IPS-NIHi11 (cell line): ENCODE measurements around the gene BAIAP2L1.
A peak's percentile ranks its signal among the peaks of the same experiment; 100 is the strongest.
"Not testable (repeated sequence)": the region's sequence is repeated elsewhere in the genome, so short reads cannot be mapped to it uniquely, and the experiment has no call there.

Source experiments
- DNase-seq: peaks from one replicate; pipeline ENCODE4 v3.0.0; 2012; ENCODE audit warnings: mixed read lengths, low spot score

BAIAP2L1 gene

GRCh38 chr7:98399462-98399861 is 1.4 kb downstream of the BAIAP2L1 start:
- DNase-seq: no peak

DNA sequence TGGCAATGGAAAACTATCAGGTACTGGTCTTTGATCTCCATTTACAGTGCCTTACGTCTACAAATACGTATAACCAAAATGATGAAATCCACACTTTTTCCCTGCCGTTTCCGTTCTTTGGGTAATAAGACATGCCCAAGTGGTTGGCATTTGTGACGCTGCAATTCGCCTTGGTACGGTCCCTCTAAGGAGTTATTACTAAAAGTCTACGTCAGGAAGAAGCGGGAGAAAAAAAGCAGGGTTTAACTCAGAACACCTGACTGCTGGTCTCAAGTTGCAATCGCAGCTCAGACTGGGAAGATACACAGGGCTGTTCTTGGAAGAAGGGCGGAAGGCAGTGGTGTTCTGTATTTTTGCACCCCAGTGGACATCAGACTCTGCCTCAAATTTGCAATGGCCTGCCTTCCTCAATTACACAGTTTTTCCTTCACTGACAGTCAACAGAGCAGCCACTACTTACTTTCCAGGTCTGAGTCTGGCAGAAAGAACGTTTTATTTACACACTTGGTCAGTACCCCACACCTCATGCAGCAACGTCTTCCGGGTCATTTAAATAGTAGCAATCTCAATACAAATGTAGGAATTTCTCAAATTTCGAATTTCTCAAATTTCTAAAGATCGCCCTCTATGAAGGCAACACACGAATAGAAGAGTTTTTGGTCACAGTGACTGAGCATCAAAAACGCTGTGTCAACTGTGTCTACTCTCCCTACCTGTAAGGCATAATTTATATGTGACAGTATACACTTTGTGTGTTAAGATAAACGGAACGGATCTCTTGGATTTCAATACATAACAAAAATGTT is 2.1 kb downstream of the BAIAP2L1 start:
- no peak for DNase-seq

DNA sequence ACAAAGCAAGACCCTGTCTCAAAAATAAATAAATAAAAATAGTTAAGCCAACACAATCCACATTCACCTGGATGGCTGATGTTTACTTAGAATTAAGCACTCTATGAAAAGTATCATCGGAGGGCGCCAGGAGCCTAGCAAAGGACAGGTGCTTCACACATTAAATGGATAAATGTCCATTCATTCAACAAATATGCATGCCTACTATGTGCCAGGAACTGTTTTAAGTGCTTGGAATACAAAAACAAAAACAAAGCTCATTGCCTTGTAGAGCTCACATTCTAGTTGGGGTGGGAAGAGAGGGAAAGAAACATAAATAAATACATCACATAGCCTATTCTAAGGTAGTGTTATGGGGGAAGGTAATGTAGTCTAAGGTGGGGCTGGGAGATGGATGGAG is 4.1 kb downstream of the BAIAP2L1 start:
- DNase-seq: no peak

DNA sequence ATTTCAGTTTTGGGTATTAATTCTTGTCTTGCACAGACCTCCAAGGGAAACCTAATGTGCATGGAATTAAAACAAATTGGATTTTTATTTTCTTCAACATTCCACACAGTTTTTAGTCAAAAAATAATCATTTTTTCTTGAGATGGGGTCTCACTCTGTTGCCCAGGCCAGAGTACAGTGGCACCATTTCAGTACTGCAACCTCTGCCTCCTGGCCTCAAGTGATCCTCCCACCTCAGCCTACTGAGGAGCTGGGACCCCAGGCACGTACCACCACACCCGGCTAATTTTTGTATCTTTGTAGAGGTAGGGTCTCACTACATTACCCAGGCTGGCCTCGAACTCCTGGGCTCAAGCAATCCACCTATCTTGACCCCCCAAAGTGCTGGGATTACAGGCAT is 4.9 kb downstream of the BAIAP2L1 start:
- no peak for DNase-seq

- no peak for DNase-seq
These were observed 5.4 kb downstream of the BAIAP2L1 start for GRCh38 chr7:98395481-98395880.

DNA sequence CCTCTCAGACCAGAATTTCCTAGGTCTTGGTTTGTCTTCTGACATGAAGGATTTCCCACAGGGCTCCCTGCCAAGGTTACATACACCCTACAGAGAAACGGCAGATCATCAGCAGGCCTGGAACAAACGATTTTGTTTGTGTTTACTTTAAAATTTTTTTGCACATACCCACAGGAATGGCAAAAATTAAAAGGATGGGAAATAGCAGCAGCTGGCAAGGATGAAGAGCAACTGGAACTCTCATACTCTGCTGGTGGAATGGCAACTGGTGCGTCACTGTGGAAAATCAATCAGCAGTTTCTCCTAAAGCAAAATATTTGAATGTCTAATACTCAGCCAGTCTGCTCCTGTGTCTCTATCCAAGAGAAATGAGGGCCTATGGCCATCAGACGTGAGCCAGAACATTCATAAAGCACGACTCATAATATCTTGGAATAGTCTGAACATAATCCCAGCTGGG is 6.5 kb downstream of the BAIAP2L1 start:
- DNase-seq: no peak

DNA sequence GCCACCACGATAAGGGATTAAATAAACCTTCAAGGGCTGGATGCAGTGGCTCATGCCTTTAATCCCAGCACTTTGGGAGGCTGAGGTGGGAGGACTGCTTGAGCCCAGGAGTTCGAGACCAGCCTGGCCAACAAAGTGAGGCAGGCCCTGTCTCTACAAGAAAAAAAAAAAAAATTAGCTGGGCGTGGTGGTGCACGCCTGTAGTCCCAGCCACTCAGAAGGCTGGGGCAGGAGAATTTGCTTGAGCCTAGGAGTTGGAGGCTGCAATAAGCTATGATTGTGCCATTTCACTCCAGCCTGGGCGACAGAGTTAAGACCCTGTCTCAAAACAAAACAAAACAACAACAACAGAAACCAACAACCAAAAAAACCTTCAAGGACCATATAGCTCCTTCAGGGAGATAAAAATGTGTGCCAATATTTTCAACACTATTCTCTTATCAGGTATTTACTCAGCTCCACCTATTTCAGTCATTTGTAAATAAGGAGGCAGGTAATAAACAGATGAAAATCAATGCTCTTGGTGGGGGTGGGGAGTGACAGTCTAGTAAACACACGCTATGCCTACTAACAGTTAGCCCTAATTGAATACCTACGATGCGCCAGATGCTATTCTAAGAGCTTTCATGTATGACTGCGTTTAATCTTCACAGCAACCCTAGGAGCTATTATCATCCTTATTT is 13.2 kb downstream of the BAIAP2L1 start:
- no peak for DNase-seq

DNA sequence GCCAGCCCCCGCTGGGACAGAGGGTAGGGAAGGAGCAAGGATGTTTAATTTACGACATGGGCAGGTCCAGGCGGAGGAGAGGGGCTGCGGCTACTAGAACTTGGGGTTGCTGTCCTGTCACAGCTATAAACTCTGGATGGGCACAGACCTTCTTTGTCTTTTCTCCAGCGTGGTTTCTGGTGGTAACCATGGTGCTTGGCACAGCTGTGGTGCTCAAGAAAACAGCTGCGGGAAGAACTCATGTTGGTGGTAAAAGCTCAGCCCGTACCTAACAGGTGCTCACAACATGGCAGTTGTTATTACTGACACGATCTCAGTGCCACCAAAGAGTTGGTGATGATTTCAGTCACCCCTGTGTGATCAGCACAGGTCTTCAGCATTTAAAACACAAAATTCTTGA is 13.8 kb downstream of the BAIAP2L1 start:
- no peak for DNase-seq

- not testable (repeated sequence) for DNase-seq
These were observed 15.4 kb downstream of the BAIAP2L1 start for GRCh38 chr7:98385532-98385931.

DNA sequence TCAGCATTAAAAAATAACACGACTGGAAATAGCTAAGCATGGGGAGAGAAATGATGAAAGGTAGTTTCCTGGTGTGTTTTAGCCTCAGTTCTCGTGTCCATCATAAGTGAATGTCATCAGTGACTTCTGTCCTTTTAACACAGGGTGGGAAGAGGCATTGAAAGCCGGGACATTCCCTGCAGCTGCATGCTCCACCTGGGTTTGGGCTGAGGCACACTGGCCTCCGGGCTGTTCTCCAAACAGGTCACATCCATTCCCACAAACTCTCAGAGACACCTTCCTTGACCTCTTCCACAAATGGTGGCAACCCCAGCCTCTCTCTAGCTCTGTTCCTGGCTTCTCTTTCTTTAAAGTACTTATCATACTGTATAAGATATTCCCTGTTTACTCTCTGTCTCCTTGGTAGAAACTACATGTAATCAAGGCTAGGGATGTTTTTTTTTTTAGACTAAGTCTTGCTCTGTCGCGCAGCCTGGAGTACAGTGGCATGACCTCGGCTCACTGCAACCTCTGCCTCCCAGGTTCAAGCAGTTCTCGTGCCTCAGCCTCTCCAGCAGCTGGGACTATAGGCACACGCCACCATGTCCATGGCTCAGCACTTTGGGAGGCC is 22.6 kb downstream of the BAIAP2L1 start:
- no peak for DNase-seq

- DNase-seq: no peak
These were observed 24.2 kb downstream of the BAIAP2L1 start for GRCh38 chr7:98376711-98377110.

DNA sequence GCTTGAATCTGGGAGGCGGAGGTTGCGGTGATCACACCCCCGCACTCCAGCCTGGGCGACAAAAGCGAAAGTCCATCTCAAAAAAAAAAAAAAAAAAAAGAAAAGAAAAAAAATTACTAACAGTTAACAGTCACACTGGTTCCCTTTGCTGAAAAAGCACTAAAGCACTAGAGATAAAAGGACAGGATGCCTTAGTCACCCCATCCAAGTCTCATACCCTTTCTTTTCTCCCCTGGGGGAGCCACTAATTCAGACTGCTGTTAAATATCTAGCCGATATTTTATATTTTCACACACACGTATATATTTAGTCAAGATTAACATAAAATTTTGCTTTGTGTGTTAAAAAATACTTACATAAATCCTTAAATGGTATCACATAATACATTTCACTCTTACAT is 25.2 kb downstream of the BAIAP2L1 start:
- no peak for DNase-seq

DNA sequence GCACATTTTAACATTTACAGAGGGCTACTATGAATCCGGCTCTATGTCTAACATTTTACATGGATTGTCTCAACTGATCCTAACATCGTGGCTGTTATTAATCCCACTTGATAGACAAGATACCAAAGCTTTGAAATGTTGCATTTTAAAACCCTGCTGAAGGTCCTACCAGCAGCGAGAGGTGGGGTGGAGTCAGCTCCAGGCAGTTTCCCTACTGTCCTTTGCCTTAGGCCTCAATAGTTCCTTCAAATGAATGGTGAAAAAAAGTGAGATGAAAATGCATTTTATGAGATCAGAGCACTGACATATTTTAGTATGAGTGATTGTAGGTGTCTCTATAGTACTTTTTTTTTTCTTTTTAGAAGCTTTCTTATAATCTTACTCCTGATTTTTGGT is 26.6 kb downstream of the BAIAP2L1 start:
- DNase-seq: no peak

- DNase-seq: no peak
These were observed 27.9 kb downstream of the BAIAP2L1 start for GRCh38 chr7:98372993-98373392.

GRCh38 chr7:98369726-98370125 is 31.2 kb downstream of the BAIAP2L1 start:
- DNase-seq: no peak

GRCh38 chr7:98368716-98369115 is 32.2 kb downstream of the BAIAP2L1 start:
- DNase-seq: no peak

DNA sequence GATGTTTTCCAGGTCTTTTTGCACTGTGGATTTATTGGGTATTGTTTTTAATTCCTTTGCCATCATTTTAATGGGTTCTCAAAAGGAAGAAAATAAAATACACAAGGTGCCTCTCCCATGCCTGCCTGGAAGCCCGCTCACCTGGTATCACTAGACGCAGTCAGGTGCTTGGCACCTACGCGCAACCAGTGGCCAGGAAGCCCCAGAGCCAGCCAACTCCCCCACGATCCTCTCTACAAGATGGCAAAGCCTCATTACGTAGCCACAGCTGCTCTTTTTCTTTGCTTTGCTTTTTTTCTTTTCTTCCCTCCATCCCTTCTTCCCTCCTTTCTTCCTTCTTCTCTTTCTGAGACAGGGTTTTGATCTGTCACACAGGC is 34.3 kb downstream of the BAIAP2L1 start:
- no peak for DNase-seq

DNA sequence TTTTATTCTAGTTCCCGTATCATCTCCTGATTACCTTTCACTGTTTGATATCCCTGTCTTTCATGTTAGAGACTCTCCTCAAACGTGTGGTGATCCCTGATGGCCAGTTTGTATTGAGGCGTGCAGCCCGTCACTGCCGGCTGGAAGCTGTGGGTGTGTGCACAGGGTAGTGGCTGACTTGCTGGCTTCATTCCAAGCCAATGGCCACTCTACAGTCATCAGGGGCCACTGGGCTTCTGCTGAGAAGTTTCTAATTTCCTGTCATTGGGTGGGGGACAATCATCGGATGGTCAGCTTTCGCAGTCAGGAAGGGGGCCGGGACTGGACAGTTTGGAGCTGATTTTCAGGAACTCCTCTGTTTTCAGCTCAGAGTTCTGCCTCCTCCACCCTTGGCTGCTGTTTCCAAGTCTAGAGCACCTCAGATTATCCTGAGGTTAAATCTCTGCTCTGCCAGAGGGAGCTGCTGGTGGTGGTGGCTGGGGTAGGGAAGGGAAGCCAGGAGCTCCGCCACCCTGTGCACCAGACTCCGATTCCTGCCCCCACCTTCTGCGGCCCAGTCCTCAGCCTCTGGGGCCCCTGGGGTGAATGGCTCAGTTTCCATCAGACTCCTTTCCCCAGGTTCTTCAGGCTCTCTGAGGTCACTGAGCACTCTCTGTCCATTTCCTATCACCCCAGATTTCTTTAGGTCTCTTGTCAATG is 34.9 kb downstream of the BAIAP2L1 start:
- DNase-seq: no peak

DNA sequence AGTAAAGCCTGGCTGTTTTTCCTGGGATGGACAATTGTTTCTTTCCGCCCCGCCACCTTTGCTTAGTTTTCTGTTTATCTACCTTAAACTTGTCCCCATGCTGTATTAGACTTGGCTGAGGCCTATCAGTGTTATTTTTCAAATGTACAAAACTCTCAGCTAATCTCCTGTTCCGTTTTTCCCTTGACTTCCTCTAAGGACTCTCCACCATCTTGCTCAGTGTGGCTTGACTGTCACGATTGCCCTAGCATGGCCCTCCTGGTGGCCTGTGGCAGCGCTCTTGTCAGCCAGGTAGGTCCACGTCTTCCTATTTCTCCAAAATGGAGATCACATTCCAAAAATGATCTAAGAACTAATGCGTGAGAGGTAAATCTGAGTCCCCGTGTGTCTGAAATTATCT is 36.7 kb downstream of the BAIAP2L1 start:
- no peak for DNase-seq

DNA sequence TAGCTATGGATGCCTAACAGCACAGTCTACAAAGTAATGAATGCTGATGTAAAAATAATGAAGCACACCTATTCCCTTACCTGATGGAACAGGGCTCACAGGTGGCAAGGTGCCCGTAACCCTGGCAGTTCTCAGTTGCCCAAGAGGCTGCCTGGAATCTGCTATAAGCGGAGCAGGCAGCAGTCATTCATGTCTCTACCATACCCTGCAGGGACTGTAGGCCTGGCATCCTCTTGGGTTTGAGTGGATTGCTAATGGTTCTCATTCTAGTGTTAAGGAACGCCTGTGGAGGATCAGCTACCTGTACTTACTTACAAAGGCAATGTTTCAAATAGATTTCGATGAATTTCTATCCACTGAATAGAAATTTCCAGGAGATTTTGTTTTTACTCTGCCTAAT is 38.4 kb downstream of the BAIAP2L1 start:
- DNase-seq: peak; percentile 38

- peak; percentile 36 for DNase-seq
These were observed 40.4 kb downstream of the BAIAP2L1 start for GRCh38 chr7:98360221-98361130.

DNA sequence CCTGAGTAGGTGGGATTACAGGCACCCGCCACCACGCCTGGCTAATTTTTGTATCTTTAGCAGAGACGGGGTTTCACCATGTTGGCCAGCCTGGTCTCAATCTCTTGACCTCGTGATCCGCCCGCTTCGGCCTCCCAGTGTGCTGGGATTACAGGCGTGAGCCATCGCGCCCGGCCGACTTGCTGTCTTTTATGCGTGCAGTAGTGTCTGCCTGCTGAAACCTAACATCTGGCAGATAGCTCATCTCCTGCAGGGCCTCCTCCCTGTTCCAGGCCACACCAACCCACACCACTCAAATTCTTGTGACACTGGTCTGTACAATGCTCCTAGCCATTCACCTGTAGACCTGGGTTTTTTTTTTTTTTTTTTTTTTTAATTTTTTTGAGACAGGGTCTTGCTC is 41.5 kb downstream of the BAIAP2L1 start:
- no peak for DNase-seq
